ENCODE results near the gene ZFYVE26.
A peak's percentile ranks its signal among the peaks of the same experiment; 100 is the strongest.

ZFYVE26 gene

DNA sequence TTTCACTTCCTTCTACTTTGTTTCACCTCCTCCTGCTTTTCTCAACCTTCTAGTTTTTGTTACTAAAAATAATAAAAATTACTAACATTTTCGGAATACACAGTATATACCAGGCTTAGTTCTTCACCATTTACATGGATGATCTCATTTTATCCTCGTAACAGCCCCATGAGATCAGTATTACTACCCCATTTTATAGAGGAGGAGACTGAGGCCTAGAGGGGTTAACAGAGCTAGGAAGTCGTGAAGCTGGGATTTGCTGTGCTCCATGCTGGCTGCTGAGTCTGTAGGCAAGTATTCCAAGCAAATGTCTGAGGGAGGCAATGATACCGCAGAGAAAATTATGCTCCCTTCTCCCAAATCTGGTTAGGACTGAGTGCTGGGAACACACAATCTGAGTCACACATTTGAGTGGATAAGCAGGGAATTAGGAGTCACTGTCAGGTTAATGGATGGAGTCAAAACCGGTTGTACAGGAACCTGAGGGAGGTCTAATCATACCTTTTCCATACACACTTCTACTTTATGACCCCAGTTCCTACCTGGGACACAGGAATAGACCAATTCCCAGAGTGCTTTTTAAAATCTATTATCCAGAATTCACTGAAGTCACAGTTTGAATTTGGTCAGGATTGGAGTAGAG lies 51.1 kb downstream of the ZFYVE26 start:
- Histone ChIP-seq H3K27me3 (ENCODE audit: control insufficient read depth, insufficient read depth, low read length) (no peaks in the 10 kb centered on the region), H3K36me3 (ENCODE audit: control insufficient read depth, insufficient read depth, low read length) (peaks cover 4% of the 10 kb centered on the region)

GRCh38 chr14:67764496-67764895 lies 51.9 kb downstream of the ZFYVE26 start:
- H3K9ac ChIP-seq (ENCODE audit: low read length) = no peak overlapping the region
- H3K9me3 ChIP-seq (ENCODE audit: control insufficient read depth, low read length) = no peaks in the 10 kb centered on the region
- peaks cover 4% of the 10 kb centered on the region for H3K36me3 ChIP-seq (ENCODE audit: control insufficient read depth, insufficient read depth, low read length)
- no peak overlapping the region for H3K4me3 ChIP-seq (ENCODE audit: low read length)
- peaks cover 15% of the 10 kb centered on the region for H3K4me1 ChIP-seq (ENCODE audit: control insufficient read depth, insufficient read depth, low read length)
- no peaks in the 10 kb centered on the region for H3K27me3 ChIP-seq (ENCODE audit: control insufficient read depth, insufficient read depth, low read length)

More for the DNA sequence above, 51.1 kb downstream of the ZFYVE26 start:
- peak overlapping the region; percentile 14 for H3K9ac ChIP-seq (ENCODE audit: low read length)
- H3K4me1 ChIP-seq (ENCODE audit: control insufficient read depth, insufficient read depth, low read length) = peaks cover 15% of the 10 kb centered on the region
- no peak overlapping the region for H3K4me3 ChIP-seq (ENCODE audit: low read length)
- no peaks in the 10 kb centered on the region for H3K9me3 ChIP-seq (ENCODE audit: control insufficient read depth, low read length)

GRCh38 chr14:67763158-67763822 lies 53.1 kb downstream of the ZFYVE26 start:
- H3K36me3 ChIP-seq (ENCODE audit: control insufficient read depth, insufficient read depth, low read length) = peaks cover 4% of the 10 kb centered on the region
- H3K4me3 ChIP-seq (ENCODE audit: low read length) = no peak overlapping the region
- no peaks in the 10 kb centered on the region for H3K27me3 ChIP-seq (ENCODE audit: control insufficient read depth, insufficient read depth, low read length)
- peaks cover 15% of the 10 kb centered on the region for H3K4me1 ChIP-seq (ENCODE audit: control insufficient read depth, insufficient read depth, low read length)
- no peak overlapping the region for H3K9ac ChIP-seq (ENCODE audit: low read length)
- H3K9me3 ChIP-seq (ENCODE audit: control insufficient read depth, low read length) = no peaks in the 10 kb centered on the region

GRCh38 chr14:67762051-67762450 lies 54.3 kb downstream of the ZFYVE26 start:
- Histone ChIP-seq H3K27me3 (ENCODE audit: control insufficient read depth, insufficient read depth, low read length) (no peaks in the 10 kb centered on the region), H3K4me3 (ENCODE audit: low read length) (no peak overlapping the region), H3K9me3 (ENCODE audit: control insufficient read depth, low read length) (no peaks in the 10 kb centered on the region), H3K4me1 (ENCODE audit: control insufficient read depth, insufficient read depth, low read length) (peaks cover 15% of the 10 kb centered on the region), H3K9ac (ENCODE audit: low read length) (no peak overlapping the region), H3K36me3 (ENCODE audit: control insufficient read depth, insufficient read depth, low read length) (peaks cover 4% of the 10 kb centered on the region)

GRCh38 chr14:67759916-67760315 lies 56.5 kb downstream of the ZFYVE26 start:
- Histone ChIP-seq H3K27me3 (ENCODE audit: control insufficient read depth, insufficient read depth, low read length) (no peaks in the 10 kb centered on the region), H3K9ac (ENCODE audit: low read length) (no peak overlapping the region), H3K9me3 (ENCODE audit: control insufficient read depth, low read length) (no peaks in the 10 kb centered on the region), H3K4me3 (ENCODE audit: low read length) (no peak overlapping the region), H3K36me3 (ENCODE audit: control insufficient read depth, insufficient read depth, low read length) (no peaks in the 10 kb centered on the region), H3K4me1 (ENCODE audit: control insufficient read depth, insufficient read depth, low read length) (peaks cover 5% of the 10 kb centered on the region)

DNA sequence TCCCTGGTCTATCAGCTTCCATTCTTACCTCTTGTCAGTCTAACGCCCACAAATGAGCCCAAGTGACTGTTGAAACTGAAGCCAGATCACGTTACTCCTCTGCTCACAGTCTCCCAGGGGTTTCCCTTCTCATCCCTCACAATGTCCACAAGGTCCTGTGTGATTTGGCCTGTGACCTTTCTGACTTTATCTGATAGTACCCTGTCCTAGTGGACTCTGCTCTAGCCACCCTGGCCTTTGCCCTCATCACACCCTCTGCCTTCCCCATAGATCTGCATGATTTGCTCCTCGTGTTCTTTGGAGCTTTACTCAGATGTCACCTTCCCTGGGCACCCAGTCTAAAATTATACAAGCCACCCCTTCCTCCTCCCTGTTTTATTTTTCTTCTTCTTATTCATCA lies 59.2 kb downstream of the ZFYVE26 start:
- Histone ChIP-seq H3K4me1 (ENCODE audit: control insufficient read depth, insufficient read depth, low read length) (no peaks in the 10 kb centered on the region), H3K4me3 (ENCODE audit: low read length) (no peak overlapping the region), H3K36me3 (ENCODE audit: control insufficient read depth, insufficient read depth, low read length) (no peaks in the 10 kb centered on the region), H3K9me3 (ENCODE audit: control insufficient read depth, low read length) (no peaks in the 10 kb centered on the region), H3K9ac (ENCODE audit: low read length) (no peak overlapping the region), H3K27me3 (ENCODE audit: control insufficient read depth, insufficient read depth, low read length) (no peaks in the 10 kb centered on the region)

GRCh38 chr14:67756496-67756895 lies 59.9 kb downstream of the ZFYVE26 start:
- Histone ChIP-seq H3K4me1 (ENCODE audit: control insufficient read depth, insufficient read depth, low read length) (no peaks in the 10 kb centered on the region), H3K27me3 (ENCODE audit: control insufficient read depth, insufficient read depth, low read length) (no peaks in the 10 kb centered on the region), H3K36me3 (ENCODE audit: control insufficient read depth, insufficient read depth, low read length) (no peaks in the 10 kb centered on the region), H3K9me3 (ENCODE audit: control insufficient read depth, low read length) (no peaks in the 10 kb centered on the region), H3K9ac (ENCODE audit: low read length) (no peak overlapping the region), H3K4me3 (ENCODE audit: low read length) (no peak overlapping the region)

GRCh38 chr14:67749341-67750084 lies 66.9 kb downstream of the ZFYVE26 start:
- Histone ChIP-seq H3K9ac (ENCODE audit: low read length) (no peak overlapping the region), H3K4me1 (ENCODE audit: control insufficient read depth, insufficient read depth, low read length) (no peaks in the 10 kb centered on the region), H3K4me3 (ENCODE audit: low read length) (no peak overlapping the region), H3K9me3 (ENCODE audit: control insufficient read depth, low read length) (no peaks in the 10 kb centered on the region), H3K36me3 (ENCODE audit: control insufficient read depth, insufficient read depth, low read length) (no peaks in the 10 kb centered on the region), H3K27me3 (ENCODE audit: control insufficient read depth, insufficient read depth, low read length) (no peaks in the 10 kb centered on the region)

- no peaks in the 10 kb centered on the region for H3K36me3 ChIP-seq (ENCODE audit: control insufficient read depth, insufficient read depth, low read length)
- H3K4me1 ChIP-seq (ENCODE audit: control insufficient read depth, insufficient read depth, low read length) = no peaks in the 10 kb centered on the region
- no peak overlapping the region for H3K9ac ChIP-seq (ENCODE audit: low read length)
- no peaks in the 10 kb centered on the region for H3K9me3 ChIP-seq (ENCODE audit: control insufficient read depth, low read length)
- H3K4me3 ChIP-seq (ENCODE audit: low read length) = no peak overlapping the region
- no peaks in the 10 kb centered on the region for H3K27me3 ChIP-seq (ENCODE audit: control insufficient read depth, insufficient read depth, low read length)
Observed at GRCh38 chr14:67748312-67748711, 68.1 kb downstream of the ZFYVE26 start.

GRCh38 chr14:67746927-67747326 lies 69.5 kb downstream of the ZFYVE26 start:
- Histone ChIP-seq H3K4me1 (ENCODE audit: control insufficient read depth, insufficient read depth, low read length) (no peaks in the 10 kb centered on the region), H3K9ac (ENCODE audit: low read length) (no peak overlapping the region), H3K27me3 (ENCODE audit: control insufficient read depth, insufficient read depth, low read length) (no peaks in the 10 kb centered on the region), H3K36me3 (ENCODE audit: control insufficient read depth, insufficient read depth, low read length) (no peaks in the 10 kb centered on the region), H3K9me3 (ENCODE audit: control insufficient read depth, low read length) (no peaks in the 10 kb centered on the region), H3K4me3 (ENCODE audit: low read length) (no peak overlapping the region)

GRCh38 chr14:67744046-67744445 lies 72.3 kb downstream of the ZFYVE26 start:
- Histone ChIP-seq H3K4me1 (ENCODE audit: control insufficient read depth, insufficient read depth, low read length) (peaks cover 9% of the 10 kb centered on the region), H3K9me3 (ENCODE audit: control insufficient read depth, low read length) (no peaks in the 10 kb centered on the region), H3K27me3 (ENCODE audit: control insufficient read depth, insufficient read depth, low read length) (no peaks in the 10 kb centered on the region), H3K4me3 (ENCODE audit: low read length) (no peak overlapping the region), H3K36me3 (ENCODE audit: control insufficient read depth, insufficient read depth, low read length) (no peaks in the 10 kb centered on the region), H3K9ac (ENCODE audit: low read length) (no peak overlapping the region)
